ENCODE measurements around the gene PRAC1. TPM values are rescaled to one million over a fixed set of nuclear protein-coding genes. Genes with fewer than 3 reads are reported as not detected.

The PRAC1 gene
- total RNA-seq, 2 donors from 2014 or later = not detected

GRCh38 chr17:48711128-48711527, 11.2 kb downstream of the PRAC1 start:
- no peak overlapping the region for H3K4me3 ChIP-seq
- TF ChIP-seq CTCF (IDR thresholded peaks at IDR 0.05) = no peak
- H3K27ac ChIP-seq = no peak overlapping the region
- H3K4me1 ChIP-seq (ENCODE audit: control insufficient read depth in 1 of 2, low read depth in 2 of 2) = no peaks in the 10 kb centered on the region
- H3K27me3 ChIP-seq (replicated peaks; ENCODE audit: insufficient read depth) = no peaks in the 10 kb centered on the region
- no peaks in the 10 kb centered on the region for H3K9me3 ChIP-seq
- ATAC-seq (ENCODE audit: insufficient number of reproducible peaks, low FRiP score, low read depth) (no peak), DNase-seq (ENCODE audit: low spot score) (no peak)
- no peaks in the 10 kb centered on the region for H3K36me3 ChIP-seq

GRCh38 chr17:48704361-48705248, 17.7 kb downstream of the PRAC1 start:
- no peak overlapping the region for H3K27ac ChIP-seq
- H3K9me3 ChIP-seq = no peaks in the 10 kb centered on the region
- H3K4me1 ChIP-seq (ENCODE audit: control insufficient read depth in 1 of 2, low read depth in 2 of 2) = no peaks in the 10 kb centered on the region
- no peak for ATAC-seq (ENCODE audit: insufficient number of reproducible peaks, low FRiP score, low read depth)
- no peaks in the 10 kb centered on the region for H3K36me3 ChIP-seq
- H3K4me3 ChIP-seq = no peak overlapping the region
- no peak for TF ChIP-seq CTCF (IDR thresholded peaks at IDR 0.05)
- no peak for DNase-seq (ENCODE audit: low spot score)
- H3K27me3 ChIP-seq (replicated peaks; ENCODE audit: insufficient read depth) = no peaks in the 10 kb centered on the region

- no peaks in the 10 kb centered on the region for H3K27me3 ChIP-seq (replicated peaks; ENCODE audit: insufficient read depth)
- no peaks in the 10 kb centered on the region for H3K36me3 ChIP-seq
- H3K4me3 ChIP-seq = no peak overlapping the region
- no peak overlapping the region for H3K27ac ChIP-seq
- ATAC-seq (ENCODE audit: insufficient number of reproducible peaks, low FRiP score, low read depth) = no peak
- no peak for TF ChIP-seq CTCF (IDR thresholded peaks at IDR 0.05)
- no peaks in the 10 kb centered on the region for H3K4me1 ChIP-seq (ENCODE audit: control insufficient read depth in 1 of 2, low read depth in 2 of 2)
- no peak for DNase-seq (ENCODE audit: low spot score)
- H3K9me3 ChIP-seq = no peaks in the 10 kb centered on the region
Observed at GRCh38 chr17:48701864-48702532, 20.3 kb downstream of the PRAC1 start.

GRCh38 chr17:48693178-48693577, 29.1 kb downstream of the PRAC1 start:
- Histone ChIP-seq H3K27me3 (replicated peaks; ENCODE audit: insufficient read depth) (no peaks in the 10 kb centered on the region), H3K27ac (no peak overlapping the region), H3K36me3 (no peaks in the 10 kb centered on the region), H3K9me3 (no peaks in the 10 kb centered on the region), H3K4me1 (ENCODE audit: control insufficient read depth in 1 of 2, low read depth in 2 of 2) (no peaks in the 10 kb centered on the region), H3K4me3 (no peak overlapping the region)
- DNase-seq (ENCODE audit: low spot score) (no peak), ATAC-seq (ENCODE audit: insufficient number of reproducible peaks, low FRiP score, low read depth) (no peak)
- no peak for TF ChIP-seq CTCF (IDR thresholded peaks at IDR 0.05)

GRCh38 chr17:48692049-48692448, 30.3 kb downstream of the PRAC1 start:
- DNase-seq (ENCODE audit: low spot score) (no peak), ATAC-seq (ENCODE audit: insufficient number of reproducible peaks, low FRiP score, low read depth) (no peak)
- Histone ChIP-seq H3K4me1 (ENCODE audit: control insufficient read depth in 1 of 2, low read depth in 2 of 2) (no peaks in the 10 kb centered on the region), H3K27me3 (replicated peaks; ENCODE audit: insufficient read depth) (no peaks in the 10 kb centered on the region), H3K4me3 (no peak overlapping the region), H3K36me3 (no peaks in the 10 kb centered on the region), H3K9me3 (no peaks in the 10 kb centered on the region), H3K27ac (no peak overlapping the region)
- no peak for TF ChIP-seq CTCF (IDR thresholded peaks at IDR 0.05)
